GM19035 (cell line): ENCODE results near the gene CROT.
A peak's percentile ranks its signal among the peaks of the same experiment; 100 is the strongest.
"Not testable (repeated sequence)": the region's sequence is repeated elsewhere in the genome, so short reads cannot be mapped to it uniquely, and the experiment has no call there.

Experiments used
- ATAC-seq: cut with Tn5 transposase; IDR thresholded peaks from one replicate; pipeline ENCODE4 v1.9.1; 2021; ENCODE audit not compliant: unreplicated experiment

Gene CROT, protein sequence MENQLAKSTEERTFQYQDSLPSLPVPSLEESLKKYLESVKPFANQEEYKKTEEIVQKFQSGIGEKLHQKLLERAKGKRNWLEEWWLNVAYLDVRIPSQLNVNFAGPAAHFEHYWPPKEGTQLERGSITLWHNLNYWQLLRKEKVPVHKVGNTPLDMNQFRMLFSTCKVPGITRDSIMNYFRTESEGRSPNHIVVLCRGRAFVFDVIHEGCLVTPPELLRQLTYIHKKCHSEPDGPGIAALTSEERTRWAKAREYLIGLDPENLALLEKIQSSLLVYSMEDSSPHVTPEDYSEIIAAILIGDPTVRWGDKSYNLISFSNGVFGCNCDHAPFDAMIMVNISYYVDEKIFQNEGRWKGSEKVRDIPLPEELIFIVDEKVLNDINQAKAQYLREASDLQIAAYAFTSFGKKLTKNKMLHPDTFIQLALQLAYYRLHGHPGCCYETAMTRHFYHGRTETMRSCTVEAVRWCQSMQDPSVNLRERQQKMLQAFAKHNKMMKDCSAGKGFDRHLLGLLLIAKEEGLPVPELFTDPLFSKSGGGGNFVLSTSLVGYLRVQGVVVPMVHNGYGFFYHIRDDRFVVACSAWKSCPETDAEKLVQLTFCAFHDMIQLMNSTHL

GRCh38 chr7:87345166-87345927, at the start of gene CROT:
Gene CROT, plus strand, starts transcription at chr7:87345664. Its CDS starts 3,405 bp downstream, at chr7:87349069.
- ATAC-seq = peak; percentile 97

- ATAC-seq = no peak
Measured at GRCh38 chr7:87300756-87301155, 44.7 kb upstream of the CROT start.

GRCh38 chr7:87310790-87311419, 34.6 kb upstream of the CROT start:
- ATAC-seq = no peak

- ATAC-seq = peak; percentile 61
Measured at GRCh38 chr7:87312215-87312865, 33.1 kb upstream of the CROT start.

- peak; percentile 80 for ATAC-seq
Measured at GRCh38 chr7:87316097-87316700, 29.3 kb upstream of the CROT start.

- ATAC-seq = no peak
Measured at GRCh38 chr7:87316846-87317552, 28.5 kb upstream of the CROT start.

- no peak for ATAC-seq
Measured at GRCh38 chr7:87317691-87318245, 27.7 kb upstream of the CROT start.

DNA sequence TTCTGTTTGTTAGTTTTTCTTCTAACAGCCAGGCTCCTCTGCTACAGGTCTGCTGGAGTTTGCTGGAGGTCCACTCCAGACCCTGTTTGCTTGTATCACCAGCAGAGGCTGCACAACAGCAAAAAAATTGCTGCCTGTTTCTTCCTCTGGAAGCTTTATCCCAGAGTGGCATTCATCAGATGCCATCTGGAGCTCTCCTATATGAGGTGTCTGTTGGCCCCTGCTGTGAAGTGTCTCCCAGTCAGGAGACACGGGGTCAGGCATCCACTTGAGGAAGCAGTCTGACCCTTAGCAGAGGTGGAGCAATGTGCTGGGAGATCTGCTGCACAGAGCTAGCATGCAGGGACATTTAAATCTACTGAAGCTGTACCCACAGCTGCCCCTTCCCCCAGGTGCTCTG, 26.7 kb upstream of the CROT start:
- ATAC-seq = no peak

DNA sequence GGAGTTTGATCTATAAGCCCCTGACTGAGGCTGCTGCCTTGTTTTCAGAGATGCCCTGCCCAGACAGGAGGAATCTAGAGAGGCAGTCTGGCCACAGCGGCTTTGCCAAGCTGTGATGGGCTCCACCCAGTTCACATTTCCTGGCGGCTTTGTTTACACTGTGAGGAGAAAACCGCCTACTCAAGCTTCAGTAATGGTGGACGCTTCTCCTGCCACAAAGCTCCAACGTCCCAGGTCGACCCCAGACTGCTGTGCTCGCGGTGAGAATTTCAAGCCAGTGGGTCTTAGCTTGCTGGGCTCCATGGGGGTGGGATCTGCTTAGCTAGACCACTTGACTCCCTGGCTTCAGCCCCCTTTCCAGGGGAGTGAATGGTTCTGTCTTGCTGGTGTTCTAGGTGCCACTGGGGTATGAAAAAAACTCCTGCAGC, 26.3 kb upstream of the CROT start:
- ATAC-seq = not testable (repeated sequence)

- no peak for ATAC-seq
Measured at GRCh38 chr7:87322912-87323311, 22.6 kb upstream of the CROT start.

GRCh38 chr7:87325576-87326370, 19.7 kb upstream of the CROT start:
- no peak for ATAC-seq

- no peak for ATAC-seq
Measured at GRCh38 chr7:87328281-87328680, 17.2 kb upstream of the CROT start.

GRCh38 chr7:87330316-87330715, 15.1 kb upstream of the CROT start:
- ATAC-seq = no peak

DNA sequence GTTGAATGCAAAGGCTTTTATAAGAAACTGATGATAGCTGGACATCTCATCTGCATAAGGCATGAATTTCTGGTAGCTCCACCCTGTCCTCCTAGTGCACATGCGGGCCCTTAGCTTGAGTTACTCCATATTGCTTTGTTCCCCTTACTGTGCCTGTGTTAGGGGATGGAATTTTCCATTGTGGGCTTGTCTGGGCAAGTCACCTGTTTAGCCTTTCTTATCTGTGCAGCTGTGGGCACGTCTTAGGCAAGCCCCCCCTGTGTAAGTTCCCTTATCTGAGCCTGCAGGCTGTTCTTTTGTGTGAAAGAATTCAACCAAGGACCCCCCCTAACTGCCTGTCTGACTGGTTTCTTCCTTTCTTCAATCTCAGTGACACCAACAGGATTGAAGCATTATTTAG, 14.5 kb upstream of the CROT start:
- ATAC-seq = no peak

- no peak for ATAC-seq
Measured at GRCh38 chr7:87331687-87332252, 13.7 kb upstream of the CROT start.

DNA sequence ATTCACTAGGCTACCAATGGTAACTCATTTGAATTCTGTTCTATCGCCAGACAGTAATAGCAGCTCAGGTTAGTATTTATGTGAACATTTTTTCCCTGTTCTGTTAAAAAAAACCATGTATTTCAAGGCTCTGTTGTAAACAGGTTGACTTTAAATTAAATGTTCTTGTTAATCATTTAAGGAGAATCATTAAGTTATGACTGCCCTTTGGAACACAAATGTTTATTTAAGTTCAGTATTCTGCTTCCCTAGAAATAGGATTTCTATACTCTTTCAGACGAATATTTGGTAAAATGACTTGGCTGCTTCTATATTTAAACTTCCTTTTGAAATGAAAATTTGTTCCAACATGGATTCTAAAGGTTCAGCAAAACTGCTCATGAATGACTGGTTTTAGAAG, 13.1 kb upstream of the CROT start:
- ATAC-seq = no peak

- ATAC-seq = no peak
Measured at GRCh38 chr7:87336136-87336535, 9.3 kb upstream of the CROT start.

- no peak for ATAC-seq
Measured at GRCh38 chr7:87337331-87337730, 8.1 kb upstream of the CROT start.
